NCI-H345 treated with DMSO at 0.1 percent for 48 hours (cell line): ENCODE measurements around the gene AGFG1.
A peak's percentile ranks its signal among the peaks of the same experiment; 100 is the strongest.

Experiments
- DNase-seq: peaks from one replicate; lab custom pipeline; 2025; ENCODE audit not compliant: unreplicated experiment; lab: John Stamatoyannopoulos, UW

AGFG1 gene, protein sequence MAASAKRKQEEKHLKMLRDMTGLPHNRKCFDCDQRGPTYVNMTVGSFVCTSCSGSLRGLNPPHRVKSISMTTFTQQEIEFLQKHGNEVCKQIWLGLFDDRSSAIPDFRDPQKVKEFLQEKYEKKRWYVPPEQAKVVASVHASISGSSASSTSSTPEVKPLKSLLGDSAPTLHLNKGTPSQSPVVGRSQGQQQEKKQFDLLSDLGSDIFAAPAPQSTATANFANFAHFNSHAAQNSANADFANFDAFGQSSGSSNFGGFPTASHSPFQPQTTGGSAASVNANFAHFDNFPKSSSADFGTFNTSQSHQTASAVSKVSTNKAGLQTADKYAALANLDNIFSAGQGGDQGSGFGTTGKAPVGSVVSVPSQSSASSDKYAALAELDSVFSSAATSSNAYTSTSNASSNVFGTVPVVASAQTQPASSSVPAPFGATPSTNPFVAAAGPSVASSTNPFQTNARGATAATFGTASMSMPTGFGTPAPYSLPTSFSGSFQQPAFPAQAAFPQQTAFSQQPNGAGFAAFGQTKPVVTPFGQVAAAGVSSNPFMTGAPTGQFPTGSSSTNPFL

DNA sequence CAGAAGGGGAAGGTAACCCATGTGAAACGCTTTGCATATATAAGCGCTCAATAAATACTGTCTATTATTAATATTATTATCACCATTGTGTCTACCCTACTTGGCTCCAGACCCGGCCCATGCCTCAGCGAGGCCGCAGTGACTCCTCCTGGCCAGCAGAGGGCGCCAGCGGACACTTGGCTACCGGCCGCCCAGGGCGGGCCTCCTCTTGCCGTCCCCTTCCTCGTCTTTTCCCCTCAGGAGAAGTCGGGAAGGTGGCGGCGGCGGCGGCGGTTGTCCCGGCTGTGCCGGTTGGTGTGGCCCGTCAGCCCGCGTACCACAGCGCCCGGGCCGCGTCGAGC, at the start of gene AGFG1:
Gene AGFG1 (plus strand): TSS at position 233 of the 341 bp plus-strand sequence. CDS start 266 bp downstream, outside the sequence.
- peak; percentile 75 for DNase-seq

DNA sequence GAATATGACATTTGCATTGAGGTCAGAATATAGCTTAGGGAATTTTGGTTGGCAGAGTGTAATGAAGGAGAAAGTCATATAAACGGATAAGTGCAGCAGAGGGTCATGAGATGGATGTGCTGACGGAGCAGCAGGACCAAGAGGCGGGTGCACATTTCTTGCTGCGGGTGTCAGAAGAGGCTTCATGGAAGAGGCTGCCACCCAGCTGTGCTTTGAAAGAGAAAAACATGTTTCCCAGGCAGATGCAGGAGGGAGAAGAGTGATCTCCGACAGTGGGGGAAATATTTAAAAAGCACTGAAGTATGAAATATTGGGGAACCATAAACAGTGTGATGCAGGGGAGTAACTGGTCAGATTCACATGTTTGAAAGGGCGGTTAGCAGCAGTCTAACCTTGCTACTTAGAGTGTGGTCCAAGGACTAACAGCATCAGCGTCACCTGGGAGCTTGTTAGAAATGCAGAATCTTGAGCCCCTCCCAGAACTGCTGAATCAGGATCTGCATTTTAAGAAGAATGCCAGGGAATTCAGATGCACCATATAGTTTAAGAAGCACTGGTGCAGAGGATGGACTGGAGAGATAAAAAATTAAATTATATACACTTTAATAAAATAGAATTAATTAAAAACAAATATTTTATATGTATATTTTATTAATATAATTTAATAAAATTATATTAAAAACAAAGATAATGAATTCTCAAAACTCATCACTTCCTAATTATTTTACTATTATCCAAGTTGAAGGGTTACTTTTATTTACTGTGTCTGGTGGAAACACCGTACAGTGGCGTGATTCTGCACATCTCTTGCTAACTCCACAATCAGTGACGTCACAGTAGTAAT, 48.1 kb upstream of the AGFG1 start:
- DNase-seq, result no peak

DNA sequence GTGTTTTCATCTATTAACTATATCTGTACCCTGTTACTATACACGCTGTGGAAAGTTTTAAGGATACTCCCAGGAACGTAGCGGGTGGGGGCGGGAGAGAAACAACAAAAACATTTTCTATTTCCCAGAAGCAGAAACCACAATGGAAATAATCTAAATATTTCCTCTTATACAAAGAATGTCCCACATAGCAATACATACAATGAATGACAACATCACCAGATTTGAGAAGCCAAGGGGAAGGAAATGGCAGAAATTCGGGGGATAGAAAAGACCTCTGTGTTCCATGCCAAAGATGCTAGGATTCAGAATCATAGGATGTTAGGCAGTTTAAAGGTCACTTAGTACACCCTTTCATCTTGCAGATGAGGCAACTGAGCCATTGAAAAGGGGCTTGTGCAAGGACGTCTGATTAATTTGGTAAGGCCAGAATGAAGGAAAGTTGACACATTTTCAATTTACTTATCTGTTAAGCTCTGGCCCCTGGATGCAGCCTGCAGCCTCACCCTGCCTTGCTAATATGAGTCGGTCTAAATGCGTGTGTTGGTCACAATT, 43.1 kb upstream of the AGFG1 start:
- DNase-seq, result no peak

DNA sequence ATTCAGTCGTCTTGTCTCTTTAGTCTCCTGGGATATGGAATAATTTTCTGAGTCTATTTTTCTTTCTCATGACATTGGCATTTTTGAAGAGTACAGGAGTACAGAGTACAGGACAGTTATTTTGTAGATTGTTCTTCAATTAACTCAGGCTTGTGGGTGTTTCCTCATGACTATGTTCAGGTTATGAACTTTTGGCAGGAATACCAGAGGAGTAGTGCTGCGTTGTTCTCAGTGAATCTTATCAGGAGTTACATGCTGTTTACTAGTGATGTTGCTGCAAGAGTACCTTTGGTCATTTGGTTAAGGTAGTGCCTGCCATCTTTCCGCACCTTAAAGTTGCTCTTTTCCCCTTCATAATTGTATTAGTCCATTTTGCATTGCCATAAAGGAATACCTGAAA, 41.3 kb upstream of the AGFG1 start:
- no peak for DNase-seq

DNA sequence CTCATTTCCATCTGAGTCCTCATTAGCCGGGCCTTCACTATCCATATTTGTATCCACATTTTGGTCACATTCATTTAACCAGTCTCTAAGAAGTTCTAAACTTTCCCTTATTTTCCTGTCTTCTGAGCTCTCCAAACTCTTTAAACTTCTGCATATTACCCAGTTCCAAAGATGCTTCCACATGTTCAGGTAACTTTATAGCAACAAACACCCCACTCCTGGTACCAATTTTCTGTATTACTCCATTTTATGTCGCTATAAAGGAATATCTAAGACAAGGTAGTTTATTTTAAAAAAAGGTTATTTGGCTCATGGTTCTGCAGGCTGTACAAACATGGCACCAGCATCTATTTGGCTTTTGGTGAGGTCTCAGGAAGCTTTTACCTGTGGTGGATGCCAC, 38.8 kb upstream of the AGFG1 start:
- no peak for DNase-seq

DNA sequence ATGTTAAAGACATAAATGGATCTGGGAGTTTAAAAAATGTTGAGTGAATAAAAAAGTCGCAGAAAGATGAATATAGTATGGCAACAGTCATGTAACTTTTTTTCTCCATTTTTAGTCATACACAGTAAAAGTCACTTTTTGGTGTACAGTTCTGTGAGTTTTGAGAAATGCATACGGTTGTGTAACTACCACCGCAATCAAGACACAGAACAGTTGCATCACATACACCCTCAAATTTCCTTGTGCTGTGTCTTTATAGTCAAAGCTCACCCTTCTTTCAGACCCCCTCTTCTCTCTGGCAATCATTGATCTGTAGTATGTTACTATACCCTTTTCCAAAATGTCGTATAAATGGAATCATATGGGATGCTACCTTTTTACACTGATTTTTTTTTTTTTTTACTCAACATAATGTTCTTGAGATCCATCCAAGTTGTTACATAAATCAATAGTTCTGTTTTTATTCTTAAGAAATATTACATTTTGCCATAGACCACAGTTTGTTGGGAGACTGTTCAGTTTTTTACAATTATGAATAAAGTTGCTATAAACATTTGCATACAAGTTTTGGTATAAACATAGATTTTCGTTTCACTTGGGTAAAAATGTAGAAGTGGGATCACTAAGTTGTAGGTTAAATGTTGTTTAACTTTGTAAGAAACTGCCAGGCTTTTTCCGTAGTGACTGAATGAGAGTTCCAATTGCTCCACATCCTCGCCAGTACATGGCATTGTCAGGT, 35.4 kb upstream of the AGFG1 start:
- DNase-seq, result no peak

DNA sequence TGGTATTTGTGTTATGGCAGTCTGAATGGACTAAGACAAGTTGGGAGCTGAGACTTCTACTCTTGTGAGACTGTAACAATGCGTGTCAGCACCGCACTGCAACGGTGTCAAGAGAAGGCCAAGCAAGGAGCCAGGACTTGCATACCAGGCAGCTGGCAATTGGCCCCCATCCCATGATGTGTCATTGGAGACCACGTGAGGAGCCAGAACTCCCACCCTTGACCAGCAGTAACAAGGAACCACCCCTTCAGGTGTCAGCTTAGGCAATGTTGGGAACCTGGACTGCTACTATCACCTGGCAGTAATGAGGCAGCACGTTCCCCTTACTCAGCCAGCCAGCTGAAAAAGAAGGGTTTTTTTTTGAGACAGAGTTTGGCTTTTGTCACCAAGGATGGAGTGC, 32.7 kb upstream of the AGFG1 start:
- DNase-seq, result no peak

DNA sequence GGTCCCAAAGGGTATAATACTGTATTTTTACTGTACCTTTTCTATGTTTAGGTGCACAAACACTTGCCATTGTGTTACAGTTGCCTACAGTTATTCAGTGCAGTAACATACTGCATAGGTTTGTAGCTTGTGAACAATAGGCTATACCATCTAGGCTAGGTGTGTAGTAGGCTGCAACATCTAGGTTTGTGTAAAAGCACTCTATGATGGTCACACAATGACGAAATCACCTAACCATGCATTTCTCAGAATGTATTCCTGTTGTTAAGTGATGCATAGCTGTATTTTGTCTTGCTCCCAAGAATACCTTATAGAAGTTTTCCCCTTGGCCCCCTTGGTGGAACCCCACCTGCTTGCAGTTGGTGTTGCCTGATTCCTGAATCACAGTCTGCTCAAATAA, 29.3 kb upstream of the AGFG1 start:
- DNase-seq, result no peak

DNA sequence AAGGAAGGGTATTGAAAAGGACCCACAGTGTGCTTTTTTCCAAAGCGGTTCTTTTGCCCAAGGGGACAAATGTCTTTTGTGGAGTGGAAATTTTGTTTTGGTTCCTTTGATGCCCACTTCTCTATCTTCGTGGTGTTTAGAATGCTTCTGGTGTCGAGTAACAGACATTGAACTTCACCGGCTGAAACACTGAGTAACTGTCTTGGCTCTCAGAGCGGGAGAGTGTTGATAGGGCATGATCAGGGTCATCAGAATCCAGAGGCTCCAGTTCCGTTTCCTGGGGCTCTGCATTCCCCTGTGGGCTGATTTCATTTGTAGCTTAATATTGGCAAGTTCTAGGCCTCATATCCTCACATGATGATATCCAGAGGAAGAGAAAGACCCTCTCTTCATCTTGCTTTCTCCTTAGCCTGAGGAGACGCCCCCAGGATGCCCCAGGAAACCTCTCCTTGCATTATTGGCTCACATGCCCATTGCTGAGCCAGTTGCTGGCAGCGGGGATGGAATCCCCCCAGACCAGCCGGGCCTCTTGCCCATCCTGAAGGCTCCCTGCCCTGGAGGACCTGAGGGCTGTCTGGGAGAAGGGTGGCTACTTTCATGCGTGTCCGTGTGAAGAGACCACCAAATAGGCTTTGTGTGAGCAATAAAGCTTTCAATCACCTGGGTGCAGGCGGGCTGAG, 27.9 kb upstream of the AGFG1 start:
- no peak for DNase-seq

DNA sequence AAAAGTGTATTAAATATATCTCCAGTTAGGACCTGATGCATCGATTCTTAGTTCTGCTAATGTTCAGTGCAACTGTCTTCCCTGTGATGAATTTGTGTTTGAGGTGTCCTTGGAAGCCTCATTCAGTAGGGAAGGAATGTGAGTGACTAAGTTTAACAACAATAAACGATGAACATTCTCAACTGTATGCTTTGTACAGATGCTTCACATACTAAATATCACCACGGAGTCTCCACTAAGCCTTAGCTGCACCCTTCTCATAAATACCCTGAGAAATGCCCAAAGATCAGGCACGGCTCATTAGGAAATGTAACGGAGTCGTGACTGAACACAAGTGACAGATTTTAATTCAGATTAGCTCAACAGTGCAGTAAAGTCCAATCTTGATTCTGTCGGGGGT, 24.4 kb upstream of the AGFG1 start:
- DNase-seq, result no peak

DNA sequence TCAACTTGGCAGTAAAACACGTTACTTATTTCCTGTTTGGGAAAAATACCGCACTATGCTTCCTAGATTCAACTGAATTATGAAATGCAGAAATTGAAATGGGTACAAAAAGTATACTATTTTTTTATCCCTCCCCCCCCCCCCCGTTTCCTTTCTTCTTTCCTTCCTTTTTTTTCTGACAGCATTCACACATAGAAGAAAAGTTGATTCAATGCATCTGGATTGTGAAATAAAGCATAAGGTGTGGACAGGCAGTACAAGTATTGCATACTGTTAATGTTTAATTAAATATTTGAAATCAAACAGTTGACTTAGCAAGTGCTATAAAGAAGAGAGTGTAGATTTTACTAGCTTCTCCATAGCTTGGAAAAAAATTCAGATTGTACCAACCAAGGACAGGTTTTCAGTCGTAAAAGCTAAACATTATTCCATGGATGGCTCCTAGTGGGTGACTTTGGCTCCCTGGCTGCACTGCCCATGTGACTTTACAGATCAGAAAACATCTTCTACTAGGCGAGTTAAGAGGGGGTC, 21.6 kb upstream of the AGFG1 start:
- DNase-seq, result no peak

DNA sequence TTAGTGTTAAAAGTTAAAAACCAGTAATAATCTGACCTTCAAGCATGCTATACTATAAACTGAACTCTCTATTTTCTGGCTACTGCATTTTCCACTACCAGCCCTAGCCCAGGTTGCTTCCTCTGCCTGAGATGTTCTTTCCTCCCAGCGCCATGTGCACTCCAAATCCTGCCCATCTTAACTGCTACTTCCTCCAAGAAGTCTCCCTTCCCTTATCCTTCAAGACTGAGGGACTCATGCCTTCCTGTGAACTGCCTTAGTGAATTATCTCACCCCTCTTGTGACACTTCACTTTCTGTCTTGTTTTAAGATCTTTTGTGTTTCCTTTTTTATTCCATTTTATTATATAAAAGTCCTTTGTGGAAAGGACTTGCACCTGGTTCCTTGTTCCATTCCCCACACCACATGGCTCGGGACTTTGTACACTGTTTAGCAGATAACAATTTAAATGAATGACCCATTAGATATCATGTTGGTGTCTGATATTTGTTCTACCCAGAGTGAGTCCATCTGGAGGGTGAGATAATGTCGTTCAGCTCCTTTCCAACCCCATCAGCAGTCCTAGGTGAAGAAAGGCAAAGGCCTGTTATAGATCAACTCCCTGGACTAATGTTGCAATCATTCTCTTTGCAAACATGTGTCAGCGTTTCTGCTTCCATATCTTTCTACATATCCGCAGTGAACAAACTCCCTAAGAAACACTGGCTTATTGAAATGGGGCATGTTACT, 20.9 kb upstream of the AGFG1 start:
- DNase-seq, result no peak

DNA sequence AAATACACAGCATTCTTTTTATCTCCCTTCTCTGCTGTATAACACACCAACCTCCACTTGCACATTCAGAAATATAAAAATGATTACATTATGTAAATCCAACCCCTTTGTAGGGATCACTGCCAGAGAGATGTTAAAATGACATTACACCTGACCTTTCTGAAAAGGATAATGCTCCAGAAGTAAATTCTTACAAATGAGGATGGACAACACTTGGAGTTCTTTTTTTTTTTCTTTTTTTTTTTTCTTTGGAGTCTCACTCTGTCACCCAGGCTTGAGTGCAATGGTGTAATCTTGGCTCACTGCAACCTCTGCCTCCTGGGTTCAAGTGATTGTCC, 20.3 kb upstream of the AGFG1 start:
- DNase-seq, result no peak

DNA sequence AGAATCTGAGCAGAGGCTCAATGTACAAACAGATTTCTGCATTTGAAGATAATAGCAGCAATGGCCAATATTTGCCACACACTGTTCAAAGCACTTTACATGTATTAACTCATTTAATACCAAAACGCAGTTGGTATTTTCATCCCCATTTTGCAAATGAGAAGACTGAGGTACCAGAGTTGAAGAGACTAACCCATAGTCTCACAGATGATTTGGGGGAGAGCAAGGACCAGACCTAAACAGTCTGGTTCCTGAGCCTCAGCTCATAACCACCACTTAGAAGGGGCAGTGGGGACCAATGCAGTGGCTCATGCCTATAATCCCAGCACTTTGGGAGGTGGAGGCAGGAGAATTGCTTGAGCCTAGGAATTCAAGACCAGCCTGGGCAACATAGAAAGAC, 18.1 kb upstream of the AGFG1 start:
- DNase-seq, result no peak

DNA sequence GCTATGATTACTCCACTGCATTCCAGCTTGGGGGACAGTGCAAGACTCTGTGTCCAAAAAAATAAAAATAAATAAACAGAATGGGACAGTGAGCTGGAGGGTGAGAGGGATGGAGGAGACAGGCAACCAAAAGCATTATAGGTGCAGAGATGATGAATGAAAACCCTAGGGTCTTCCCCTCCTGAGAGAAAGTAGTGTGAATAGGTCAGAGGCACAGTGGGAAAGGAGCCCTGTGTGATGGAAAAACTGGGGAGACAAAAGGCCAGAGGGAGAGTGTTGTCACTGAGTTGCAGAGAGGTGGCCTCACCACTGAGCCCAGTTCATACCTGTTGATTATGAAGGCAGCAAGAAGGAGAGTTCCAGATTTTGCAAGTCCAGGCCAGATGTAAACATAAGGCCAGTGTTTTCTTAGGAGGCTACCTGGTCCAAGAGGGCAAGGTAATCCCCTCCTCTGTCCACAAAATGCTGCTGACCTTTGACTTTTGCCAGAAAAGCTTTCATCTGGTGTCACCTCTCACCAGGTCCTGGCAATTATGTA, 17.6 kb upstream of the AGFG1 start:
- DNase-seq, result no peak

DNA sequence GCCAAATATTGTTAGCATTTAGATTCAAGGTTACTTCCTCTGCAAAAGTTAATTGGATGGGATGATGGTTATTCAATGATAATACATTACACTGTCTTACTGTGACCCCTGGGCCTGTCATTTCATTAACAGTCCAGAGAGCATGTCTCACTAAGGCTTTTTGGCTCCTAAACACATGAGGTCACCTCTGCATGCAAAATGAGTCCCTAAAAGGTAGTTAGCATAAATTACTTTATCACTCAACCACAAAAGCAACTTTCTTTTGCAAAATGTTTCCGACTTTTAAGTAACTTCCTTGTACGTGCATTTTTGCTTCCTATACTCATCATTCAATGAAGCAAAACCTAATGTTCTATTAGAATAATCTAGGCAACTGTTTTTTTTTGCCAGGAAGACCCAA, 16.8 kb upstream of the AGFG1 start:
- no peak for DNase-seq

DNA sequence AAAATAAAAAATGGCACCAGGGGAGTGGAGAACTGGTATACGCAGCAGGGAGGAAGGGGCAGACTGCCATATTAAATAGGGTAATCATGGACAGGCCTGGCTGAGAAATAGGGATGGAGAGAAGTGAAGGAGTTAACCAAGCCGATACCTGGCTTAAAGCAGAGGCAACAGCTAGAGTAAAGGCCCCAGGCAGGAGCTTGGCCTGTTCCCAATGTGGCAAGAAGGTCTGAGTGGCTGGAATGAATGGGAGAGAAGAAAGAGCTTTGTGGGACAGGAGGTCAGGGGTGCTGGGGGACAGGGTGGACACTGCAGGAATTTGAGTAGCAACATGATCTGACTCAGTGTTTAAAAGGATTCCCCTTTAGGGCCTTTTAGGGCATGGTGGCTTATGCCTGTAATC, 15.9 kb upstream of the AGFG1 start:
- DNase-seq, result no peak

DNA sequence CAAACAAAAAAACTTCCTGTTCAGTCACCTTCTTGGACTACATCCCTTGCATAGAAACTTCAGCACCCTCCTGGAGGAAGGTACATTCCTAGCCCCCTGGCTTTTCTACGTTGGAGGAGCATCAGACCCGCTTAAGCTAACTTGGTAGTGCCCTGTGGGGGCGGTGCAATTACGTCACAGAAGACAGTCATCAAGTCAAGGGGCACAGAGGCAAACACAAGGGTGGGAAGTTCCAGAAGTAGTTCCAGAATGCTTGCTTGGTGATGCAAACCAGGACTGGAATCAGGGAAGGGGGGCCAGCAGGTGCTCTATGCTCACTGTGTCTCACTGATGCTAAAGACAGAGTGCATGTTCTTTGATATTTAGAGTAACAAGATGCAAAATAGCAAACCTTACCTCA, 15.2 kb upstream of the AGFG1 start:
- DNase-seq, result no peak

DNA sequence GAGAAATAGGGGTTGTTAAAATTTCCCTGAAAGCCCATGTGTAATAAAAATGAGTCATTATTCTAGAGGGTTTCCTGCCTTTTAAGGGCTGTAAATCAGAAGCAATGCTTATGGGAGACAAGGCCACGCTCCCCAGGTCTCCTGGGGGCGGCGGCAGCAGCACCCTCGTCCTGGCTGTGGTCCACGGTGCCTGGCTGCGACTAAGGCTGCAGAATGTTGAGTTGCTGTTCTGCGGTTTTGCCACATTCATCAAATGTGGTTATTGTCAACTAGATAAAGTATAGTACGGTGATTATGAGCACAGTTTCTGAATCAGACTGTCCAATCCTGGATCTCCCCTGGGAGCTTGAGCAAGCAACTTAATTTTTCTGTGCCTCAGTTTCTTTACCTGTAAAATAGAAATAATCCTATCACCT, 11.9 kb upstream of the AGFG1 start:
- DNase-seq, result no peak

DNA sequence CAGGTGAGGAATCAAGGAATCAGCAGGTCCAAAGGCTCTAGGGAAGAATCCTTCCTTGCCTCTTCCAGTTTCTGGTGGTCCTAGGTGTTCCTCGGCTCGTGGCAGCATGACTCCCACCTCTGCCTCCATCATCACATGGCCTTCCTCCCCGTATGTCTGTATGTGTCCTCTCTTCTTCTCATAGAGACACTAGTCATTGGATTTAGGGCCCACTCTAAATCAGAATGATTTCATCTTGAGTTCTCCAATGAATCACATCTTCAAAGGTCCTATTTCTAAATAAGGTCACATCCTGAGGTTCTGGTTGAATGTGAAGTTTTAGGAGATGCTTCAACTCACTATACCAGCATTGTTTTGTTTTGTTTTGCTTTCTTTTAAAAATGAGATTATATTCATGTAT, 11.1 kb upstream of the AGFG1 start:
- DNase-seq, result no peak
